HEK293 (cell line): ENCODE measurements around the gene PLCG1.

Experiments
- CTCF ChIA-PET: fragments of 350-600 bp; formaldehyde crosslinking; extraction: SDS; loops from one replicate; lab custom pipeline; 2021; ENCODE audit warnings: antibody characterized with exemption; lab: Yijun Ruan, JAX
- POLR2A ChIA-PET: fragments of 300-600 bp; formaldehyde crosslinking; extraction: SDS; loops from one replicate; lab custom pipeline; 2020; ENCODE audit warnings: antibody characterized with exemption, inconsistent platforms; lab: Yijun Ruan, JAX
- H3K27ac ChIP-seq: fragments of 200-500 bp; sonication (Bioruptor generic); 2 replicates; pipeline ENCODE4 v1.5.1; 2014; ENCODE audit warnings: low read depth, low read length, control low read depth, inconsistent platforms; ENCODE audit errors: extremely low read depth
- H3K36me3 ChIP-seq, 2 experiments: fragments of 200-500 bp in 1 of 2; sonication (Bioruptor generic) in 1 of 2; 1 replicate in 1 of 2; 2 replicates in 1 of 2; pipeline ENCODE4 v1.5.1; 2014 to 2017; ENCODE audit warnings: inconsistent platforms in 2 of 2, low read length in 2 of 2; ENCODE audit not compliant: control insufficient read depth in 2 of 2, insufficient read depth in 1 of 2
- H3K4me1 ChIP-seq: fragments of 200-500 bp; sonication (Bioruptor generic); 2 replicates; pipeline ENCODE4 v1.5.1; 2014; ENCODE audit warnings: mild to moderate bottlenecking, low read length, inconsistent platforms; ENCODE audit not compliant: control insufficient read depth, insufficient read depth
- H3K4me3 ChIP-seq: 2 replicates; pipeline ENCODE4 v1.5.1; 2011; ENCODE audit warnings: low read depth, mild to moderate bottlenecking, control low read depth, low read length, moderate library complexity
- H3K9me3 ChIP-seq: fragments of 200-500 bp; sonication (Bioruptor generic); 2 replicates; pipeline ENCODE4 v1.5.1; 2014; ENCODE audit warnings: low read depth, low read length, inconsistent platforms; ENCODE audit not compliant: control insufficient read depth, insufficient read depth
- HOXD13 ChIP-seq: sonication (generic); formaldehyde crosslinking; IDR thresholded peaks from 2 replicates; pipeline ENCODE4 v1.8.0; 2022; ENCODE audit warnings: missing genetic modification reagents, borderline replicate concordance
- IKZF3 ChIP-seq: fragments of 450-650 bp; IDR thresholded peaks from 2 replicates; pipeline ENCODE4 v1.5.0; 2018; ENCODE audit warnings: missing biosample characterization, mild to moderate bottlenecking, missing genetic modification characterization, moderate library complexity
- KLF7 ChIP-seq: fragments of 450-650 bp; formaldehyde crosslinking; IDR thresholded peaks from 2 replicates; pipeline ENCODE4 v1.5.1; 2016; ENCODE audit warnings: missing biosample characterization, missing genetic modification characterization, borderline replicate concordance
- KLF9 ChIP-seq: fragments of 450-650 bp; formaldehyde crosslinking; IDR thresholded peaks from 2 replicates; pipeline ENCODE4 v1.5.1; 2016; ENCODE audit warnings: missing biosample characterization, missing genetic modification characterization, low read depth
- MEIS1 ChIP-seq: sonication (generic); formaldehyde crosslinking; IDR thresholded peaks from 2 replicates; pipeline ENCODE4 v1.8.1; 2022; ENCODE audit warnings: missing genetic modification reagents, mild to moderate bottlenecking, borderline replicate concordance
- SP3 ChIP-seq: fragments of 450-650 bp; formaldehyde crosslinking; IDR thresholded peaks from 2 replicates; pipeline ENCODE4 v1.5.1; 2016; ENCODE audit warnings: missing biosample characterization, missing genetic modification characterization
- ZBTB48 ChIP-seq: fragments of 450-650 bp; formaldehyde crosslinking; IDR thresholded peaks from 2 replicates; pipeline ENCODE4 v1.5.1; 2016; ENCODE audit warnings: missing biosample characterization, missing genetic modification characterization
- ZNF112 ChIP-seq: fragments of 450-650 bp; formaldehyde crosslinking; IDR thresholded peaks from 2 replicates; pipeline ENCODE4 v1.5.0; 2017; ENCODE audit warnings: missing biosample characterization, missing genetic modification characterization
- ZNF114 ChIP-seq: fragments of 450-650 bp; formaldehyde crosslinking; IDR thresholded peaks from 2 replicates; pipeline ENCODE4 v1.5.0; 2017; ENCODE audit warnings: missing biosample characterization, missing genetic modification characterization
- ZNF175 ChIP-seq: fragments of 450-650 bp; formaldehyde crosslinking; IDR thresholded peaks from 2 replicates; pipeline ENCODE4 v1.5.1; 2016; ENCODE audit warnings: missing biosample characterization, missing genetic modification characterization
- ZNF202 ChIP-seq: fragments of 450-650 bp; formaldehyde crosslinking; IDR thresholded peaks from 2 replicates; pipeline ENCODE4 v1.5.1; 2016; ENCODE audit warnings: missing biosample characterization, missing genetic modification characterization, borderline replicate concordance
- ZNF501 ChIP-seq: fragments of 450-650 bp; formaldehyde crosslinking; IDR thresholded peaks from 2 replicates; pipeline ENCODE4 v1.5.1; 2016; ENCODE audit warnings: missing biosample characterization, missing genetic modification characterization
- ZNF560 ChIP-seq: fragments of 450-650 bp; formaldehyde crosslinking; IDR thresholded peaks from 2 replicates; pipeline ENCODE4 v1.5.1; 2017; ENCODE audit warnings: missing biosample characterization, missing genetic modification characterization, borderline replicate concordance
- ZNF600 ChIP-seq: fragments of 450-650 bp; formaldehyde crosslinking; IDR thresholded peaks from 2 replicates; pipeline ENCODE4 v1.5.1; 2016; ENCODE audit warnings: missing biosample characterization, missing genetic modification characterization
- TF ChIP-seq, protein P1 (sequence below): fragments of 450-650 bp; formaldehyde crosslinking; IDR thresholded peaks from 2 replicates; pipeline ENCODE4 v1.5.1; 2016; ENCODE audit warnings: missing biosample characterization, missing genetic modification characterization, borderline replicate concordance
- TF ChIP-seq, protein P2 (sequence below): fragments of 450-650 bp; formaldehyde crosslinking; IDR thresholded peaks from 2 replicates; pipeline ENCODE4; 2016; ENCODE audit warnings: missing biosample characterization, missing genetic modification characterization
- TF ChIP-seq, protein P3 (sequence below): fragments of 450-650 bp; formaldehyde crosslinking; IDR thresholded peaks from 2 replicates; pipeline ENCODE4 v1.5.1; 2016; ENCODE audit warnings: missing biosample characterization, missing genetic modification characterization
- TF ChIP-seq, protein P4 (sequence below): fragments of 450-650 bp; formaldehyde crosslinking; IDR thresholded peaks from 2 replicates; pipeline ENCODE4 v1.5.1; 2016; ENCODE audit warnings: missing biosample characterization, missing genetic modification characterization, borderline replicate concordance
- TF ChIP-seq, protein P5 (sequence below): fragments of 450-650 bp; formaldehyde crosslinking; optimal IDR thresholded peaks from 2 replicates; pipeline ENCODE3; 2016; ENCODE audit warnings: missing biosample characterization, mild to moderate bottlenecking, missing genetic modification characterization

The PLCG1 gene

DNA sequence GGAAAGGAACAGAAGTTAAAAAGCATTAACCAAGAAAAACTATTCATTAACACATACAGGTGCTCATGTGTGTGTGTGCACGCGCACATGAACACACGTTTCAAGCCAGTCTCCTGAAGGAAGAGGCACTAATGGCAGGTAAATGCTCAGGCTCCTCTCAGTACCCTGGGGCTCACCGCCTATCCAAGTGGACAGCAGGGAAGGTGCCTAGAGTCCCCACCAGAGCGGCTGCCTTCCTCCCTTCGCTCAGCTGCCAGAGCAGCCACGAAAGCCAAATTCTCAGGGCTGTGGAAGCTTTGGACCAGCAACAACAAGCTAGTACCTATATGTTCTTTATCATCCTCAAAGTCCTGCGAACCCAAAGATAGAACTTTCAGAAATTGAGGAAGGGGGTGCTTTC lies 42.6 kb downstream of the PLCG1 start:
- ChIA-PET CTCF (no interaction called here), POLR2A (interaction anchor here (0.6 kb wide), 1 partner anchor 162 kb away, joined by 3 read pairs; no protein-coding TSS in a partner anchor)

More for the DNA sequence above, 42.6 kb downstream of the PLCG1 start:
- H3K36me3 ChIP-seq = peaks cover 0 to 61% of the 10 kb centered on the region in 2 experiments; a peak in 1 of 3 replicates
- H3K9me3 ChIP-seq = no peaks in the 10 kb centered on the region
- no peak for TF ChIP-seq ZBTB48 (tag by site-specific recombination)
- no peak for TF ChIP-seq MEIS1 (CRISPR knock-in tag)
- TF ChIP-seq ZNF202 = no peak
- no peak for TF ChIP-seq ZNF501 (tag by site-specific recombination)
- TF ChIP-seq, protein P1, sequence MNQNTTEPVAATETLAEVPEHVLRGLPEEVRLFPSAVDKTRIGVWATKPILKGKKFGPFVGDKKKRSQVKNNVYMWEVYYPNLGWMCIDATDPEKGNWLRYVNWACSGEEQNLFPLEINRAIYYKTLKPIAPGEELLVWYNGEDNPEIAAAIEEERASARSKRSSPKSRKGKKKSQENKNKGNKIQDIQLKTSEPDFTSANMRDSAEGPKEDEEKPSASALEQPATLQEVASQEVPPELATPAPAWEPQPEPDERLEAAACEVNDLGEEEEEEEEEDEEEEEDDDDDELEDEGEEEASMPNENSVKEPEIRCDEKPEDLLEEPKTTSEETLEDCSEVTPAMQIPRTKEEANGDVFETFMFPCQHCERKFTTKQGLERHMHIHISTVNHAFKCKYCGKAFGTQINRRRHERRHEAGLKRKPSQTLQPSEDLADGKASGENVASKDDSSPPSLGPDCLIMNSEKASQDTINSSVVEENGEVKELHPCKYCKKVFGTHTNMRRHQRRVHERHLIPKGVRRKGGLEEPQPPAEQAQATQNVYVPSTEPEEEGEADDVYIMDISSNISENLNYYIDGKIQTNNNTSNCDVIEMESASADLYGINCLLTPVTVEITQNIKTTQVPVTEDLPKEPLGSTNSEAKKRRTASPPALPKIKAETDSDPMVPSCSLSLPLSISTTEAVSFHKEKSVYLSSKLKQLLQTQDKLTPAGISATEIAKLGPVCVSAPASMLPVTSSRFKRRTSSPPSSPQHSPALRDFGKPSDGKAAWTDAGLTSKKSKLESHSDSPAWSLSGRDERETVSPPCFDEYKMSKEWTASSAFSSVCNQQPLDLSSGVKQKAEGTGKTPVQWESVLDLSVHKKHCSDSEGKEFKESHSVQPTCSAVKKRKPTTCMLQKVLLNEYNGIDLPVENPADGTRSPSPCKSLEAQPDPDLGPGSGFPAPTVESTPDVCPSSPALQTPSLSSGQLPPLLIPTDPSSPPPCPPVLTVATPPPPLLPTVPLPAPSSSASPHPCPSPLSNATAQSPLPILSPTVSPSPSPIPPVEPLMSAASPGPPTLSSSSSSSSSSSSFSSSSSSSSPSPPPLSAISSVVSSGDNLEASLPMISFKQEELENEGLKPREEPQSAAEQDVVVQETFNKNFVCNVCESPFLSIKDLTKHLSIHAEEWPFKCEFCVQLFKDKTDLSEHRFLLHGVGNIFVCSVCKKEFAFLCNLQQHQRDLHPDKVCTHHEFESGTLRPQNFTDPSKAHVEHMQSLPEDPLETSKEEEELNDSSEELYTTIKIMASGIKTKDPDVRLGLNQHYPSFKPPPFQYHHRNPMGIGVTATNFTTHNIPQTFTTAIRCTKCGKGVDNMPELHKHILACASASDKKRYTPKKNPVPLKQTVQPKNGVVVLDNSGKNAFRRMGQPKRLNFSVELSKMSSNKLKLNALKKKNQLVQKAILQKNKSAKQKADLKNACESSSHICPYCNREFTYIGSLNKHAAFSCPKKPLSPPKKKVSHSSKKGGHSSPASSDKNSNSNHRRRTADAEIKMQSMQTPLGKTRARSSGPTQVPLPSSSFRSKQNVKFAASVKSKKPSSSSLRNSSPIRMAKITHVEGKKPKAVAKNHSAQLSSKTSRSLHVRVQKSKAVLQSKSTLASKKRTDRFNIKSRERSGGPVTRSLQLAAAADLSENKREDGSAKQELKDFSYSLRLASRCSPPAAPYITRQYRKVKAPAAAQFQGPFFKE = no peak
- no peak for TF ChIP-seq SP3
- no peak for TF ChIP-seq HOXD13 (CRISPR knock-in tag)
- TF ChIP-seq, protein P2, sequence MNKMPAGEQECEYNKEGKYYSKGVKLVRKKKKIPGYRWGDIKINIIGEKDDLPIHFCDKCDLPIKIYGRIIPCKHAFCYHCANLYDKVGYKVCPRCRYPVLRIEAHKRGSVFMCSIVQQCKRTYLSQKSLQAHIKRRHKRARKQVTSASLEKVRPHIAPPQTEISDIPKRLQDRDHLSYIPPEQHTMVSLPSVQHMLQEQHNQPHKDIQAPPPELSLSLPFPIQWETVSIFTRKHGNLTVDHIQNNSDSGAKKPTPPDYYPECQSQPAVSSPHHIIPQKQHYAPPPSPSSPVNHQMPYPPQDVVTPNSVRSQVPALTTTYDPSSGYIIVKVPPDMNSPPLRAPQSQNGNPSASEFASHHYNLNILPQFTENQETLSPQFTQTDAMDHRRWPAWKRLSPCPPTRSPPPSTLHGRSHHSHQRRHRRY = no peak
- TF ChIP-seq ZNF560 (tag by site-specific recombination) = no peak
- no peak for TF ChIP-seq ZNF112
- TF ChIP-seq ZNF114 (tag by site-specific recombination) = no peak
- no peak for TF ChIP-seq KLF7 (tag by site-specific recombination)
- TF ChIP-seq ZNF175 = no peak
- no peak for TF ChIP-seq IKZF3 (tag by site-specific recombination)
- TF ChIP-seq, protein P3, sequence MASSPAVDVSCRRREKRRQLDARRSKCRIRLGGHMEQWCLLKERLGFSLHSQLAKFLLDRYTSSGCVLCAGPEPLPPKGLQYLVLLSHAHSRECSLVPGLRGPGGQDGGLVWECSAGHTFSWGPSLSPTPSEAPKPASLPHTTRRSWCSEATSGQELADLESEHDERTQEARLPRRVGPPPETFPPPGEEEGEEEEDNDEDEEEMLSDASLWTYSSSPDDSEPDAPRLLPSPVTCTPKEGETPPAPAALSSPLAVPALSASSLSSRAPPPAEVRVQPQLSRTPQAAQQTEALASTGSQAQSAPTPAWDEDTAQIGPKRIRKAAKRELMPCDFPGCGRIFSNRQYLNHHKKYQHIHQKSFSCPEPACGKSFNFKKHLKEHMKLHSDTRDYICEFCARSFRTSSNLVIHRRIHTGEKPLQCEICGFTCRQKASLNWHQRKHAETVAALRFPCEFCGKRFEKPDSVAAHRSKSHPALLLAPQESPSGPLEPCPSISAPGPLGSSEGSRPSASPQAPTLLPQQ (tag by site-specific recombination) = no peak
- TF ChIP-seq, protein P4, sequence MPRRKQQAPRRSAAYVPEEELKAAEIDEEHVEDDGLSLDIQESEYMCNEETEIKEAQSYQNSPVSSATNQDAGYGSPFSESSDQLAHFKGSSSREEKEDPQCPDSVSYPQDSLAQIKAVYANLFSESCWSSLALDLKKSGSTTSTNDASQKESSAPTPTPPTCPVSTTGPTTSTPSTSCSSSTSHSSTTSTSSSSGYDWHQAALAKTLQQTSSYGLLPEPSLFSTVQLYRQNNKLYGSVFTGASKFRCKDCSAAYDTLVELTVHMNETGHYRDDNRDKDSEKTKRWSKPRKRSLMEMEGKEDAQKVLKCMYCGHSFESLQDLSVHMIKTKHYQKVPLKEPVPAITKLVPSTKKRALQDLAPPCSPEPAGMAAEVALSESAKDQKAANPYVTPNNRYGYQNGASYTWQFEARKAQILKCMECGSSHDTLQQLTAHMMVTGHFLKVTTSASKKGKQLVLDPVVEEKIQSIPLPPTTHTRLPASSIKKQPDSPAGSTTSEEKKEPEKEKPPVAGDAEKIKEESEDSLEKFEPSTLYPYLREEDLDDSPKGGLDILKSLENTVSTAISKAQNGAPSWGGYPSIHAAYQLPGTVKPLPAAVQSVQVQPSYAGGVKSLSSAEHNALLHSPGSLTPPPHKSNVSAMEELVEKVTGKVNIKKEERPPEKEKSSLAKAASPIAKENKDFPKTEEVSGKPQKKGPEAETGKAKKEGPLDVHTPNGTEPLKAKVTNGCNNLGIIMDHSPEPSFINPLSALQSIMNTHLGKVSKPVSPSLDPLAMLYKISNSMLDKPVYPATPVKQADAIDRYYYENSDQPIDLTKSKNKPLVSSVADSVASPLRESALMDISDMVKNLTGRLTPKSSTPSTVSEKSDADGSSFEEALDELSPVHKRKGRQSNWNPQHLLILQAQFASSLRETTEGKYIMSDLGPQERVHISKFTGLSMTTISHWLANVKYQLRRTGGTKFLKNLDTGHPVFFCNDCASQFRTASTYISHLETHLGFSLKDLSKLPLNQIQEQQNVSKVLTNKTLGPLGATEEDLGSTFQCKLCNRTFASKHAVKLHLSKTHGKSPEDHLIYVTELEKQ (tag by site-specific recombination) = no peak
- no peak for TF ChIP-seq ZNF600 (tag by site-specific recombination)
- TF ChIP-seq, protein P5, sequence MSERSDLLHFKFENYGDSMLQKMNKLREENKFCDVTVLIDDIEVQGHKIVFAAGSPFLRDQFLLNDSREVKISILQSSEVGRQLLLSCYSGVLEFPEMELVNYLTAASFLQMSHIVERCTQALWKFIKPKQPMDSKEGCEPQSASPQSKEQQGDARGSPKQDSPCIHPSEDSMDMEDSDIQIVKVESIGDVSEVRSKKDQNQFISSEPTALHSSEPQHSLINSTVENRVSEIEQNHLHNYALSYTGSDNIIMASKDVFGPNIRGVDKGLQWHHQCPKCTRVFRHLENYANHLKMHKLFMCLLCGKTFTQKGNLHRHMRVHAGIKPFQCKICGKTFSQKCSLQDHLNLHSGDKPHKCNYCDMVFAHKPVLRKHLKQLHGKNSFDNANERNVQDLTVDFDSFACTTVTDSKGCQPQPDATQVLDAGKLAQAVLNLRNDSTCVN = no peak
- TF ChIP-seq KLF9 (tag by site-specific recombination) = no peak
- no peak overlapping the region for H3K27ac ChIP-seq
- no peak overlapping the region for H3K4me3 ChIP-seq
- no peaks in the 10 kb centered on the region for H3K4me1 ChIP-seq
